Osteocyte (in vitro differentiated cells): ENCODE measurements around the gene EPHB1. TPM values are rescaled to one million over a fixed set of nuclear protein-coding genes. Genes with fewer than 3 reads are reported as not detected.

ENCODE experiments used
- DNase-seq: peaks from one replicate; pipeline ENCODE4 v3.0.0; 2021; ENCODE audit warnings: mixed read lengths; ENCODE audit not compliant: unreplicated experiment; ENCODE audit errors: extremely low spot score
- H3K27ac Mint-ChIP-seq: one replicate; pipeline ENCODE4 v1.8.0; 2021; ENCODE audit warnings: mild to moderate bottlenecking, mixed read lengths; ENCODE audit not compliant: unreplicated experiment
- H3K27me3 Mint-ChIP-seq: one replicate; pipeline ENCODE4 v1.8.0; 2021; ENCODE audit warnings: mixed read lengths; ENCODE audit not compliant: unreplicated experiment
- H3K36me3 Mint-ChIP-seq: one replicate; pipeline ENCODE4 v1.8.0; 2021; ENCODE audit warnings: mixed read lengths; ENCODE audit not compliant: unreplicated experiment
- H3K4me1 Mint-ChIP-seq: one replicate; pipeline ENCODE4 v1.8.0; 2021; ENCODE audit warnings: mixed read lengths; ENCODE audit not compliant: unreplicated experiment
- H3K4me3 Mint-ChIP-seq: one replicate; pipeline ENCODE4 v1.8.0; 2021; ENCODE audit warnings: mild to moderate bottlenecking, moderate library complexity, mixed read lengths; ENCODE audit not compliant: unreplicated experiment
- H3K9me3 Mint-ChIP-seq: one replicate; pipeline ENCODE4 v1.8.0; 2021; ENCODE audit warnings: mixed read lengths; ENCODE audit not compliant: unreplicated experiment
- total RNA-seq: library from RNA; stranded (reverse); gene quantifications from 2 replicates; pipeline ENCODE4 v1.2.1, GENCODE V29; 2021
- TF ChIP-seq, protein P1 (sequence below): fragments of 200-600 bp; sonication (generic); IDR thresholded peaks from 2 replicates; pipeline ENCODE4 v1.5.0; 2021; ENCODE audit warnings: antibody characterized with exemption, mild to moderate bottlenecking, moderate library complexity

Gene EPHB1
- total RNA-seq, 1 donor from 2014 or later, result 0.75 TPM

DNA sequence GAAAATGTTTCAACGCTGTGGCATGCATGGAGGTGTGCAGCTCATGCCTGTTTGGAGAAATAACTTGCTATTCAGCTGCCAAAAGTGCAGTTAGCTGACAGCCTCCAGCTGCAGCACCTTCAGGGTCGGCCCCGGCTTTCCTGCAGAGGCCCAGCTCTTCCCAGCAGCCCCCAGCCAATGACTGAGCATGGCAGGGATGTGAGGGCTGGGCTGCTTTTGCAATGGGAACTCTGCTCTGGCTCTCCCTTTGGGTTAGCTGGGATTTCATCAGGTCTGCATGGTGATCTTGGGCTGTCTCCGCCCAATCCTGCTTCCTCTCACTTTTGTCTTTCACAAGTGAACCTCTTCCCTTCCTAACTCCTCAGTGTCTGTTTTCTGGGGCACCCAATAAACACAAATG, 396.6 kb downstream of the EPHB1 start:
- no peak for DNase-seq
- H3K4me3 Mint-ChIP-seq, result no peak overlapping the region
- H3K27ac Mint-ChIP-seq, result no peak overlapping the region
- TF ChIP-seq, protein P1, sequence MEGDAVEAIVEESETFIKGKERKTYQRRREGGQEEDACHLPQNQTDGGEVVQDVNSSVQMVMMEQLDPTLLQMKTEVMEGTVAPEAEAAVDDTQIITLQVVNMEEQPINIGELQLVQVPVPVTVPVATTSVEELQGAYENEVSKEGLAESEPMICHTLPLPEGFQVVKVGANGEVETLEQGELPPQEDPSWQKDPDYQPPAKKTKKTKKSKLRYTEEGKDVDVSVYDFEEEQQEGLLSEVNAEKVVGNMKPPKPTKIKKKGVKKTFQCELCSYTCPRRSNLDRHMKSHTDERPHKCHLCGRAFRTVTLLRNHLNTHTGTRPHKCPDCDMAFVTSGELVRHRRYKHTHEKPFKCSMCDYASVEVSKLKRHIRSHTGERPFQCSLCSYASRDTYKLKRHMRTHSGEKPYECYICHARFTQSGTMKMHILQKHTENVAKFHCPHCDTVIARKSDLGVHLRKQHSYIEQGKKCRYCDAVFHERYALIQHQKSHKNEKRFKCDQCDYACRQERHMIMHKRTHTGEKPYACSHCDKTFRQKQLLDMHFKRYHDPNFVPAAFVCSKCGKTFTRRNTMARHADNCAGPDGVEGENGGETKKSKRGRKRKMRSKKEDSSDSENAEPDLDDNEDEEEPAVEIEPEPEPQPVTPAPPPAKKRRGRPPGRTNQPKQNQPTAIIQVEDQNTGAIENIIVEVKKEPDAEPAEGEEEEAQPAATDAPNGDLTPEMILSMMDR, result no peak
- no peaks in the 10 kb centered on the region for H3K36me3 Mint-ChIP-seq
- H3K27me3 Mint-ChIP-seq, result no peaks in the 10 kb centered on the region
- no peaks in the 10 kb centered on the region for H3K4me1 Mint-ChIP-seq
- no peaks in the 10 kb centered on the region for H3K9me3 Mint-ChIP-seq

DNA sequence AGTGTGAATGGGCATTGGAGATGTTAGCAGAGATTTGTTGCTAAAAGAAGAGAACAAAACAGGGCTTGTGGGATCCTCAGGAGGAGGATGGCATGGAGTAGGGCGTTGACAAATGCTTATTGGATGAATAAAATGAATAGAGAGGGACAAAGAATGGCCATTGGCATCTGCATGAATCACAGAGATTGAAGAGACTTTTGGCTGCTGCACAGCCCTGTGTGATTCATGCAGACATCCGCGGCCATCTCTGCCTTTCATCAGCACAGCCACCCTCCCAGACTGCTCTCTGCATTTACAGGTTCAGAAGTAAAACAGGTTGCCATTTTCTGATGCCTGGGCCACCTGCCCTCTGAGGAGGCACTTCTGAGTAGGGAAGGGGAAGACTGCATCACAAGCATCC, 397.9 kb downstream of the EPHB1 start:
- no peak overlapping the region for H3K4me3 Mint-ChIP-seq
- no peaks in the 10 kb centered on the region for H3K4me1 Mint-ChIP-seq
- no peak for DNase-seq
- no peaks in the 10 kb centered on the region for H3K36me3 Mint-ChIP-seq
- H3K27ac Mint-ChIP-seq, result no peak overlapping the region
- TF ChIP-seq, protein P1, result no peak
- no peaks in the 10 kb centered on the region for H3K27me3 Mint-ChIP-seq
- no peaks in the 10 kb centered on the region for H3K9me3 Mint-ChIP-seq

DNA sequence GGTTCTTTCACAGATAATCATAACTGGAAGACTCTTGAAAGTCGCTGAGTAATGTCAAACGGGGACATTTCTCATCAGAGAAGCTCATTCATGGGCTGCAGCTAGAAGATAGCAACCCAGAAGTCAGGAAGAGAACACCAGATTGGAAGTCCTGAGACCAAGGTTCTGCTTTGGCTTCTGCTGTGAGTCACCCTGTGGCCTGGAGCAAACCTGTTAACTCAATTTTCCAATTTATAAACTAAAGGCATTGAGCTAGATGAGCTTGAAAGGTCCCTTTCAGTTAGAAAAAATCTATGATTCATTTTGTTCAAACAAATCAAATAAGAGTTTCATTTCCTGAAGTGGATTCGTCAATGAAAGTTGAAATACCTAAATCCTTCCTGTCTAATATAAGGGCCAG, 402.2 kb downstream of the EPHB1 start:
- Mint-ChIP-seq H3K36me3 (no peaks in the 10 kb centered on the region), H3K27me3 (no peaks in the 10 kb centered on the region), H3K4me1 (no peaks in the 10 kb centered on the region), H3K4me3 (no peak overlapping the region), H3K9me3 (peaks cover 4% of the 10 kb centered on the region), H3K27ac (no peak overlapping the region)
- DNase-seq, result no peak
- TF ChIP-seq, protein P1, result no peak

DNA sequence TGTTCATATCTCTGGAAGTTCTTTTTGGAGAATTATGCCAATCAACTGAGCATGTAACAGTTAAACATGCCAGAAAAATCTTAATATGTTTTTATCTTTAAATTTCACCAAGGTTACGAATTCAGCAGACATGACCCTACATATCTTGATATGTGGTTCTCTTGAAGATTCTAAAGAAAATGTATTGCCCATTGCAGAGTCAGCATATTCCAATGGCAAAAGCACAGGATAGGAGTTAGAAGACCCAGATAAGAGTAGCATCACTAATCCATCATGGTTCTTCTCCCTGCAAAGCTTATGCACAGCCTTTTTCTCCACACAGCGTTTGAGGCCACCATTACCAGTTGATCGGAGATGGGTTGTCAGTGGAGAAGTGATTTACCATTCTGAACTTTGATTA, 402.8 kb downstream of the EPHB1 start:
- Mint-ChIP-seq H3K9me3 (peaks cover 4% of the 10 kb centered on the region), H3K27ac (no peak overlapping the region), H3K27me3 (no peaks in the 10 kb centered on the region), H3K4me1 (no peaks in the 10 kb centered on the region), H3K4me3 (no peak overlapping the region), H3K36me3 (no peaks in the 10 kb centered on the region)
- TF ChIP-seq, protein P1, result no peak
- no peak for DNase-seq

DNA sequence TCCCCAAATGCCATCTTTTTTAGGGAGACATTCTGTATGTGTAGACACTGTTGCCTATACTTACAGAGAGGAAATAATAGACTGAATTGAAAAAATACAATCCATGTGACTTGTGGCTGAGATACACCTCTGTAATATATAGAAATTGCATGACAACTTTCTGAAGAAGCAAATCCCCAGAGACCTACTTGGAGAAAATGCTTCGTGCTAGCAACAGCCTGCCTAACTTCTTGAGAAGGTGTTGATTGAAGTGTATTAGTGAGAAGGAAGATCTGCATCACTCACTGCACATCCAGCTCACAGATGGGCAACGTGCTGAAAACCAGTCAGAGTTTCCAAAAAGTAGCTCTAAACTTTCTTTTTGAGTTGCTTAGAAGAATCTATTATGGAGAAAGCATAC, 404.1 kb downstream of the EPHB1 start:
- Mint-ChIP-seq H3K27ac (no peak overlapping the region), H3K4me3 (no peak overlapping the region), H3K27me3 (no peaks in the 10 kb centered on the region), H3K36me3 (no peaks in the 10 kb centered on the region), H3K9me3 (peaks cover 4% of the 10 kb centered on the region), H3K4me1 (no peaks in the 10 kb centered on the region)
- peak; percentile 11 for DNase-seq
- TF ChIP-seq, protein P1, result no peak
